GM19099 (cell line): ENCODE measurements around the gene GFER.

Experiments used
- POLR2A ChIP-seq: IDR thresholded peaks from 3 replicates; pipeline ENCODE4 v1.6.1; 2011; ENCODE audit warnings: low read depth; ENCODE audit not compliant: insufficient read length; ENCODE audit errors: extremely low read depth

GFER gene

DNA sequence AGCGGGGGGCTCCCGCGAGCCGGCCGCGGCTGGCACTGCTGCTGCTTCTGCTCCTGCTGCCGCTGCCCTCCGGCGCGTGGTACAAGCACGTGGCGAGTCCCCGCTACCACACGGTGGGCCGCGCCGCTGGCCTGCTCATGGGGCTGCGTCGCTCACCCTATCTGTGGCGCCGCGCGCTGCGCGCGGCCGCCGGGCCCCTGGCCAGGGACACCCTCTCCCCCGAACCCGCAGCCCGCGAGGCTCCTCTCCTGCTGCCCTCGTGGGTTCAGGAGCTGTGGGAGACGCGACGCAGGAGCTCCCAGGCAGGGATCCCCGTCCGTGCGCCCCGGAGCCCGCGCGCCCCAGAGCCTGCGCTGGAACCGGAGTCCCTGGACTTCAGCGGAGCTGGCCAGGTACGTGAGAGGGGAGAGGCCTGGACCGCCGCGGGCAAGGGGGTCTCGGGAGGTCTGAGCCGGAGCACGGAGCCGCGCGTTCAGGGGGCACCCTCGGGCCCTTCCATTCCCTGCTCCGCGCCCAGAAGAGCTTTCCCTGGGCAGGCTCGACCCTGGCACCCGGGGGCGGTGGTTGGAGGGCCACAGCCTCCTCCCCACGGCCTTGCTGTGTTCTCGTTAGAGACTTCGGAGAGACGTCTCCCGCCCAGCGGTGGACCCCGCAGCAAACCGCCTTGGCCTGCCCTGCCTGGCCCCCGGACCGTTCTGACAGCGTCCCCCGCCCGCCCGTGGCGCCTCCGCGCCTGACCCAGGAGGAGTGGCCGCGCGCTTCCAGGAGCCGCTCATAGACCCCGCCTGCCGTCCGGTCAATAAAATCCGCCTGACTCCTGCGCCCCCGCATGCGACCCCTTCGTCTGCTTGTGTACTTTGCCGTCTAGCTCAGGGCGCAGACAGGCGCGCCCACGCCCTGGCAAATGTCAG is 36.2 kb downstream of the GFER start:
- no peak for TF ChIP-seq POLR2A

DNA sequence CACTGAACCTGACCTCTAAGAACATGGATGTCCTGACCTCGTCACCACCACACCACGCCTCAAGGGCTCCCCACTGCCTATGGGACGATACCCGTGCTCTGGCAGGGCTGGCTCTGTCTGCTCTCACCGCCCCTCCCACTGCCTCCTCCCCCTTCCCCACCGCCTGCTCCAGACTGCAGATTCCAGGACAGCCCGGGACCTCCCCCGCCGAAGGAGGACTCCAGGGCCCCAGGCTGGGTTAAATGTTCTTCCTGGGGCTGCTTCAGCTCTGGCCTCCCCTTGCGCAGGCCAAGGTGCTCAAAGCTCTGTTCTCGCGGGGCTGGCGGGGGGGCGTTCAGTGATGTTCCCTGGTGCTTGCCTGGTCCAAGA is 38.7 kb downstream of the GFER start:
- no peak for TF ChIP-seq POLR2A

DNA sequence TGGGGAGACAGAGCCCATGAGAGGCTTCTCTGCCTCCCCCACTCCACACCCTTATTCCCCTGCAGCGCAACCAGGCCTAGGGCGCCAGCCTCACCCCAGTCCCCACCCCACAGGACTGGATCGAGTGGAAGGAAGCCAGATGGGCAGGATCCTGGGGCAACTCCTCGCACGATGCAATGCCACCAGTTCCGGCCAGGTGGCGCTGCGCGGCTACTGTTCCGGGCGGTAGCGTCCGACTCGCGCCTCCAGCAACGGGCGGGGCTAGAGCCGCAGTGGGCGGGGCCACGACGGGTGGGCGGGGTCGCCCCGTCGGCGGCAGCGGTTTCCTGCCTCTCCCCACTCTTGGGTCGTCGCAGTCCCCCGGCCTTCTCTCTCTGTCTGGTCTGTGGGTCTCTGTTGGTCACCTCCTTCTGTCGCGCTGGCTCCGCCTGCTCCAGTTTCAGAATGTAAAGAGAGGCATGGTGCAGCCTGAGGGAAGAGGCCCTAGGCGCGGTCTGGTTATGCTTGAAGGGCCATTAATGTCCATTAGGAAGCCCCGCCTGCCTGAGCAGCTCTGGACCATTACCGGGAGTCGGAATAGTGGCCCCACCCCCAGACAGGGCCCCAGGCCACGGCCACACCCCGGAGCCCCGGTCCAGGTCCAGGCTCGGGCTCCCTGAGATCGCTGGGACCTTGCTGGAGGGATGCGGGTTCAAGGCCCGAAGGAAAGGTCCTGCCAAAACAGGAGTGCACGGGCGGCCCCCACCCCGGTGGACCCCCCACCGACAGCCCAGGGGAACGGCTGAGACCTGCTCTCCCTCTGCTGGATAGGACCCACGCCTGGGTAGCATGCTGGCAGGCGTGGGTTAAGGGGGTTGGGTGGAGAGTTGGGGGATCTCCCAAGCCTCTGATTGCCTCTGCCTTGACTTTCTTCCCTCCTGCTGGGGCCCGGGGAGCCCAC is 39.4 kb downstream of the GFER start:
- TF ChIP-seq POLR2A: no peak

DNA sequence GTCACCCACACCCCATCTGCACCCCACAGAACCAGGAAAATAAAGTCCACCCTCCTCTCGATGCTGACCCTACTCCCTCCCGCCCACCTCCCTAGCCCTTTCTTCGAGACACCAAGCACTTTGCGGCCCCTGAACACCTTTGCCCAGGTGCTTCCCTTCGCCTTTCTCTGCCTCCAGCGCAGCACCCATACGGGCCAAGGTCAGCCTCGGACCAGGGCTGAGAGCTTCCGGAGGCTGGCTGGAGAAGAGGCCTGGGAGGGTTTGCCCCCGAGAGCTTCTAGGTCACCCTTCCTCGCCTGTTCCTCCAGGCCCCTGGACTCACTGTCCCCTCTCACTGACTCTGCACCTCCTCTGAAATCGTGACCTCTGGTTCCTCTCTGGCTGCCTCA is 40.0 kb downstream of the GFER start:
- no peak for TF ChIP-seq POLR2A

DNA sequence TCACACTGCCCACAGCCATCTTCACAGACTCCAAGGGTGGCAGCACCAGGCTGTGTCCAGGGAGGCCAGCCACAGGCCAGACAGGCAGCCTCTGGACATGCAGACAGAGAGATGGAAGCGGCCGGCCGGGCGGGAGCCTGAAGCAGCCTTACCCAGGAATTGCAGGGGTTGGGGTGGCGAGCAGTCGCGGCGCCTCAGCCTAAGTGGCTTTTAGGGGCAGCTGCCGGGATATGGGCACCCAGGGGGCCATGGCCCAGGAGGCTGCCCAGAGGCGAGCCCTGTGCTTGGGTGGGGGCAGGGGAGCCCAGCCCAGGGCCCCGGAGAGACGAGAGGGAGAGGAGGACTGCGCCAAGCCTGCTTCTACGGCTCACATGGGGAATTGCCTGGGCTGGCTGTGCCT is 41.3 kb downstream of the GFER start:
- TF ChIP-seq POLR2A: no peak

DNA sequence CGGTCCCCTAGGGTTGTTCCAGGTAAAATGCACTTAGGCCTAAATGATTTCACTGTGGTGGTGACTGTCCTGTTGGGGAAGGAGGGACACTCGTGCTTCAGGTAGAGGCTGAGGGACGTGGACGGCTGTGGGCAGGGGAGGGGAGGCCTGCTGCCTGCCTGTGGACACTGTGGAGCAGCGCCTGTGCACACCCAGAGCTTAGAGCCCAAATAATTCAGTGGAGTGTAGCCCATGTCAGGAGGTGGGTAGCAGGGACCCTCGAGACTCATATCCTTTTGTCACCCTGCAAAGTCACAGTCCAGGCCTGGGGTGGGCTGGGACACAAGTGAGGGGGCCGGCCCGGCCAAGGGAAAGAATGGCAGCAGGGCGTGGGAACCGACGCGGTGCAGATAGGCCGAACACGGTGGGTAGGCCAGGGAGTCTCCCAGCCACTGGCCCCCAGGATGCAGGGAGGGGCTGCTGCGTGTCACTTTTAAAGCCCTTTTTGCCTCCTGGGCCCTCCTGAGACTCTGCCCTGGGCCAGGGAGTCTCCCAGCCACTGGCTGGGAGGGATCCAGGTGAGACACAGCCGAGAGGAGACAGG is 42.0 kb downstream of the GFER start:
- TF ChIP-seq POLR2A: no peak

DNA sequence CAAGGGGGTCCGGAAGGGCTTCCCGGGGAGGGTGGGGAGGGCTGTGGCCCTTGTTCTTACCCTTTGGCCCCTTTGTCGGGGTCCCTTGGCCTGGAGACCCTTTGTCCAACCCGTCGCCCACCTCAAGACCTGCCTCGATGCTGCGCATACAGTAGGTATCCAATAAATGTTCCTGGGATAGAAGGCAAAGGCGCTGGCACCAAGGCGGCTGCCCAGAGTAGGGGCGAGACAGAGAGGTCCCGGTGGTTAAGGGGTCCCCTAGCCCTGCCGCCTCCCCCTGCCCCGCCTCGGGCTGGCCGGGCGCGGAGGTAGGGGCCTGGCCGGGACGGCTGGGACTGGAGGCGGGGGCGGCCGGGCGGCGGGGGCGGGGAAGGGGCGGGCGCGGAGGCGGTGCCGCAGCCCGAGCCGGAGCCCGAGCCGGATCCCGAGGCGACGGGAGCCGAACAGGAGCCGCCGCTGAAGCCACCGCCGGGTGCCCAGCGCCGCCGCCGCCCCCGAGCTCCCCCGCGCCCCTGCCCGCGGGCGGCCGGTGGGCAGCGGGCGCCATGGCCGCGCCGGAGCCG is 42.5 kb downstream of the GFER start, which contains the start of gene NHERF2:
TSS of gene NHERF2 (plus strand) at position 442 of the 563 bp plus-strand sequence. CDS start at position 546, 104 bp downstream.
- TF ChIP-seq POLR2A: no peak

DNA sequence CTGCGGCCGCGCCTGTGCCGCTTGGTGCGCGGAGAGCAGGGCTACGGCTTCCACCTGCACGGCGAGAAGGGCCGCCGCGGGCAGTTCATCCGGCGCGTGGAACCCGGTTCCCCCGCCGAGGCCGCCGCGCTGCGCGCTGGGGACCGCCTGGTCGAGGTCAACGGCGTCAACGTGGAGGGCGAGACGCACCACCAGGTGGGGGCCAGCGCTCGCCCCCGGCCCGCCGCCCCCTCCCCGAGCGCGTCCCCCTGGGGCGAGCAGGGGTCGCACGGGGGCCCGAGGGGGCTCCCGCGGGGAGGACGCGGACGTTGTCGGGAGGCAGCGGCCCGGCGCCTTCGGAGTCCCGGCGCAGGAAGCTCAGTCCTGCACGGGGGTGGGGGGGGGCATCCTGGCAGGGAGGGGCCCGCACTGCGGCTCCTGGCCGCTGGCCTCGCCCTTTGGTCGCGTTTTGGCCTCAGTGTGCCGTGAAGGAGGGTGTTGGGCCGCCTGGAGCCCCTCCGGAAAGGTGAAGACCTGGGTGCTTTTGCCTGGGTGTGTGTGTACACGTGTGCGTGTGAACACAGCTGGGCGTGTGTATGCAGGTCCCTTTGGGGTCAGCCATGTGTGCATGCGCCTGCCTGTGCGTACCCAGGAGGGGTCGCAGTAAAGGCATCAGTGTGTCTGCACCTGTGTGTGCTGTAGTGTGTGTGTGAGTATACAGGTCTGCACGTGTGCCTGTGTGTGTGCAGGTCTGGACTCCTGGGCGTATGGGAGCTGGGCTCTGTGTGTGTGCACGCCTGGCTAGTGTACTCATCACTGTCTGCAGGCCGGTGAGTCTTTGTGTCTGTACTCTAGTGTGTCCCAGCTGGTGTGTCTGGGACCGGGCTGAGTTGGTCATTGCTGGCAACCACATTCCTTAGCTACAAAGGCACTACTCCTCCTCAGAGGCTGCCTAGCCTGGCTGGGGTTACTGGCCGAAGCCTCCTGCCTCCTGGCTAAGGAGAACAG is 43.3 kb downstream of the GFER start:
- TF ChIP-seq POLR2A: no peak

DNA sequence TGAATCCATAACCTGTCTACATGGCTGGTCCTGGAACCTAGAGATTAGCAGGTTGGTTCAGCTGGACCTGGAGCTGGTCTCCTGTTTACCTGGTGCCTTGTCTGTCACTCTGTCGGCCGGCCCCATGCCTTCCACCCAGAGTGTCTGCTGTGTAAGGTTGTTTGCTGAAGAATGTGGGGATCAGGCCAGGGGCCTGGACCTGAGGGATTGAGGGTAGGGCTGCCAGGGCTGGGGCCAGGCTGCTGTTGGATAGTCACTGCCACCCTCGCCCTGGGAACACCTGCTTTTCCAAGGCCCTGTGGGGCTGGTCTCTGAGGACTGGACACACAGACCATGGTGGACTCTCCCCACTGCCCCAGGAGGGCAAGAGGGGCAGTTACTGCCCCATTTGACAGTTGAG is 44.2 kb downstream of the GFER start:
- TF ChIP-seq POLR2A: no peak

DNA sequence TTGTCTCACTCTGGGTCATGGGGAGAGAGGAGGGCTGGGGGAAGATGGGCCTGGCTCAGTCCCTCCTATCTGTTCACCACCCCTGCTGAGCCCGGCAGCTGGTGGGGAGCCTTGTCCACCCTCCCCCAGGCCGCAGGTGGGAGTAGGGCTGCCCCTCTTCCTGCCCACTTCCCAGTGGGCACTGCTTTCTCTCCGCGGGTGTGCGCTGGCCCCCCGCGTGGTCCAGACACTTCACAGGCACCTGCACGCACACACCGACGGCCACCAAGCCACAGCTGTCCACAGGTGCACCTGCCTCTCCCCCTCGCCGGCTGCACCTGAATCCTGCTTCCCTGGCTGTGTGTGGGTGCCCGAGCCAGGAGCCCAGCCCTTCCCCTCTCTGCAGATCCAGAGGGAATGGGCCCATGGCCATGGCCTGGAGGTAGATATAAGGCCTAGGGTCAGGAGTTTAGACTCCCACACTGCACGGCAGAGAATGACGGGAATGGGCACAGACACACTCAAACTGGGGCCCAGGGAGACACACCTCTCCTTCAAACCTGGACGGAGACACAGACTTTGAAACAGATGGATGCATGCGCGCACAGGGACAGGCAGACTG is 44.7 kb downstream of the GFER start:
- TF ChIP-seq POLR2A: no peak

DNA sequence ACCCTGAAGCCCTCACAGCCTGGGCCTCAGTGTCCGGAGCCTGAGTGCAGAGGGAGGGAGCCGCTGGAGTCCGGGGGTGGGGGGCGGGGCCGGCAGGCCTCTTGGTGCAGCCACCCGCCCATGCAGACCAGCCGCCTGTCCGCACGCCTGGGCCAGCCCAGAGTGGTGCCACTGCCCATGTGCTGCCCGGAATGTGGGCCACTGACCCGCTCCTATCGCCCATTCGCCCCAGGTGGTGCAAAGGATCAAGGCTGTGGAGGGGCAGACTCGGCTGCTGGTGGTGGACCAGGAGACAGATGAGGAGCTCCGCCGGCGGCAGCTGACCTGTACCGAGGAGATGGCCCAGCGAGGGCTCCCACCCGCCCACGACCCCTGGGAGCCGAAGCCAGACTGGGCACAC is 45.4 kb downstream of the GFER start:
- no peak for TF ChIP-seq POLR2A

DNA sequence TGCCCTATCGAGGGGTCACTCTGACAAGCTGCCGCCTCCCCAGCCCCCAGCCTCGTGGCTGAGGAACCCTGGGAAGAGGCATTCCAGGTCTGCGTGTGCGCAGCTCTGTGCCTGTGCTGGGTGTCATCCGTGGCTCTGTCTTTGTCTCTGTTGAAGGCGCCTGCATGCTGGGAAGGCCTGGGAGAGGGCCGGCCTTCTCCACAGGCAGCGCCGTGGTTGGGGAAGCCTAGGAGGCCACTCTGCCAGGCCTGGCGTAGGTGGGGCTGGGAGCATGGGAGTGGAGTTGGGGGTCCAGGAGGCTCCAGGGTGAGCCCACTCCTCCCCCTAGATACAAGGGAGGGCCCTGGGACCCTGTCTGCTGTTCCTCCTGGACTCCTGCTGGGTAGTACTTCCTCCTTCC is 46.0 kb downstream of the GFER start:
- no peak for TF ChIP-seq POLR2A

DNA sequence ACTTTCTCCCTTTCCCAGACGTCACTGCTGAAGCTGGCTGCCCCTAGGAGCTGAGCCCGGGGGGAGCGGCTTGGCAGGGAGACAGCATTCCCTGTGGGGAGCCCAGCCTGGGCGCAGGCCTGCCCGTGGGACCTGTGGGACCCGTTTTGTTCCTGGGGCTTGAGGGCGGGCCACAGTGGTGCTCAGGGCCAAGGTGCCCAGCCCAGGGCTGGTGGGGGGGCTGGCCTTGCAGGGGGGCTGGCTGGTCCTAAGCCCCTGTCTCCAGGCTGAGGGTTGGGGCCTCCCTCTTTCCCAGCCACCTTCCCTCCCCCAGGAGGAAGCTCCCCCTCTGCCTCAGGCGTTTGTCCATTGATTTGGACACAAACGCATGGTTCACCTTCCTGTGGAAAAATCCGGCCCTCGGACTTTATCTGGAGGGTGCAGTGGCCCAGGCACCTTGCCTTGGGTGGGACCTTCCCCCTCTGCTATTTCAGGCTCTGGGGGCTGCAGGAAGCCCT is 47.1 kb downstream of the GFER start:
- no peak for TF ChIP-seq POLR2A
